Fibroblast of villous mesenchyme (primary cell): Measurements from ENCODE around the gene SEMA6A. TPM values are rescaled to one million over a fixed set of nuclear protein-coding genes. Genes with fewer than 3 reads are reported as not detected.

Experiments
- DNase-seq: peaks from one replicate; pipeline ENCODE4 v3.0.0-alpha.2; 2010; ENCODE audit warnings: low read depth
- H3K4me3 ChIP-seq: 2 replicates; pipeline ENCODE4 v1.5.1; 2011; ENCODE audit warnings: low read depth, mild to moderate bottlenecking, low read length
- total RNA-seq: library from RNA; depleted of rRNA; stranded (reverse); fragments of >200 nt; gene quantifications from 2 replicates; pipeline ENCODE4 v1.2.3, GENCODE V29; 2012
- TF ChIP-seq, protein P1 (sequence below): IDR thresholded peaks from 2 replicates; pipeline ENCODE4 v1.5.1; 2012; ENCODE audit warnings: low read depth, mild to moderate bottlenecking, low read length; ENCODE audit not compliant: insufficient read depth

SEMA6A gene
- total RNA-seq, 1 donor, result 2.2 TPM

DNA sequence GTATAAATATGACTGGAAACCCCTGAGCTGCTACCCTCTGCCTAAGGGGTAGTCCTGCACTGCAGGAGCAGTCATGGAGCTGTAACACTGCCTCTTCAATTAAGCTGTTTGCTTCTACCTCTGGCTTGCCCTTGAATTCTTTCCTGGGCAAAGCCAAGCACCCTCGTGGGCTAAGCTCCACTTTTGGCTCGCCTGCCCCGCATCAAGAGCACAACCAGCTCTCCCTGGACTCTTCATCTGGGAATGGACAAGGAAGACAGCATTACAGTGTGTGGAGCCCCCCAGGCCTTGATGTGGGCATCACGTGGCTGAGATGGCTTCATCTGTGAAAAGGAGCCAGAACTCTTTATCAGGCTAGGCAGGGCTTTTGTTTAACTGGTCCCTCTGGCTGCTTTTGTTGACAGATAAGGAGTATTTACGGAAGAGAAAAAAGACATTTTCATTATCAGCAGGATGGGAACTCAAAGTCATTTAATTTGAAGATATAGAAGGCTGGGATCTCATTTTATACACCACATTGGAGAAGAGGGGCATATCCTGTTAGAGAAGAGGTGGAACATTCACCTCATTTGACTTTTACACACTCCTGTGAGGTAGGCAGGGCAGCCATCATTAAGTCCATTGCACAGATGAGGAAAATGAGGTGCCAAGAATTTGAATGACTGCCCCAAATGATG is 137.8 kb downstream of the SEMA6A start:
- no peak for DNase-seq
- no peak overlapping the region for H3K4me3 ChIP-seq
- TF ChIP-seq, protein P1, sequence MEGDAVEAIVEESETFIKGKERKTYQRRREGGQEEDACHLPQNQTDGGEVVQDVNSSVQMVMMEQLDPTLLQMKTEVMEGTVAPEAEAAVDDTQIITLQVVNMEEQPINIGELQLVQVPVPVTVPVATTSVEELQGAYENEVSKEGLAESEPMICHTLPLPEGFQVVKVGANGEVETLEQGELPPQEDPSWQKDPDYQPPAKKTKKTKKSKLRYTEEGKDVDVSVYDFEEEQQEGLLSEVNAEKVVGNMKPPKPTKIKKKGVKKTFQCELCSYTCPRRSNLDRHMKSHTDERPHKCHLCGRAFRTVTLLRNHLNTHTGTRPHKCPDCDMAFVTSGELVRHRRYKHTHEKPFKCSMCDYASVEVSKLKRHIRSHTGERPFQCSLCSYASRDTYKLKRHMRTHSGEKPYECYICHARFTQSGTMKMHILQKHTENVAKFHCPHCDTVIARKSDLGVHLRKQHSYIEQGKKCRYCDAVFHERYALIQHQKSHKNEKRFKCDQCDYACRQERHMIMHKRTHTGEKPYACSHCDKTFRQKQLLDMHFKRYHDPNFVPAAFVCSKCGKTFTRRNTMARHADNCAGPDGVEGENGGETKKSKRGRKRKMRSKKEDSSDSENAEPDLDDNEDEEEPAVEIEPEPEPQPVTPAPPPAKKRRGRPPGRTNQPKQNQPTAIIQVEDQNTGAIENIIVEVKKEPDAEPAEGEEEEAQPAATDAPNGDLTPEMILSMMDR, result no peak

DNA sequence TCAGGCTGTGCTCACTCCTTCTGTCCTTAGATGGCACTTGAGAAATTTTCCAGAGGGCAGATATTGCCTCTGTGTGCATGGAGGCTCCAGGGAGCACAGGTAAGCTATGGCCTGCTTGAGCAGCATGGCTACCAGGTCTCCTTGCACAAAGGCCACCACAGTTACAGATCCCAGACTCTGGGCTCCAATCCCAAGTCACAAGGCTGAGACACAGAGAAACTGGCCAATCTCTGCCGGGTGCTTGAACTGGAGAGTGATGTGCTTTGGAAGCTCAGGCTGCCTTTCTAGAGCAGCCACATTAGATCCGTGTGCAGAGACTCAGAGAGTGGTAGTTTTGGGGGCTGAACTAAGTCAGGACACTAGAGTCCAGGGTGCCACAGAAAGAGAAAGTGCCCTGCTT is 145.7 kb downstream of the SEMA6A start:
- TF ChIP-seq, protein P1, result no peak
- no peak overlapping the region for H3K4me3 ChIP-seq
- no peak for DNase-seq

DNA sequence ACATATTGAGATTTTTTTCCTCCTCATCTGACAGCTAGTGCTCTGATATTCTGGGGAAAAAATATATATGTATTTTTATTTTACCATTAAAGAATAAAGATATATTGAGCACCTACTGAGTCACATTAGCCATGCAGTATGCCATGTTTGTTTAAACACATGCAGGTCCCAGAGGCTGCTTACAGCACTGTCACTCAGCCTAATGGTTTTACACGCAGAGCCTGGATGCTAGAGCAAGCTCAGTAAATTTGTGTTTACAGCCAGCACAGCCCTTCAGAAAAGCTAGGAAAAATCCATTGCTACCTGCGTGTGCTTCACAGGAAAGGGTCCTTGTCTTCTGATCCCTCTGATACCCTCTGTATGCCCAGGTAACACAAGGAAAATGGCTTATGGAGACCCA is 146.2 kb downstream of the SEMA6A start:
- no peak for DNase-seq

DNA sequence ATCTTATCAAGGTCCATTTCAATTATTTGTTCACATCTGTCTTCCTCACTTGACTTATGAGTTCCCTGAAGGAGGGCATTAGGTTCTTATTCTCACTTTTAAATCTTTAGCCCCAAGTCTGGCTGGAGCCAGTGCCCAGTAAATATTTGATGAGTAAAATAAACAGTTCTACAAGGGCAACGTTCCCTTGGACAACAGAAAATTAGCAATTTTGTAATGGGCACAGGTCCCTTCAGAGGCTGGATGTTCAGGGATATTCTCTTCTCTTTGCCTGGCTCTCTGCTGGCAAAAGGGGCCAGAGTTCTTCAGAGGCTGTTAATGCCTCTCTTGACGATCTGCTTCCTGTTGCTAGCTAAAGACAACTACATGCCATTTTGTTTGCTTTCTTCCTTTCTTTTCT is 149.7 kb downstream of the SEMA6A start:
- DNase-seq, result no peak
- no peak overlapping the region for H3K4me3 ChIP-seq
- TF ChIP-seq, protein P1, result no peak

More for the DNA sequence above, 146.2 kb downstream of the SEMA6A start:
- H3K4me3 ChIP-seq, result no peak overlapping the region
- TF ChIP-seq, protein P1, result no peak

DNA sequence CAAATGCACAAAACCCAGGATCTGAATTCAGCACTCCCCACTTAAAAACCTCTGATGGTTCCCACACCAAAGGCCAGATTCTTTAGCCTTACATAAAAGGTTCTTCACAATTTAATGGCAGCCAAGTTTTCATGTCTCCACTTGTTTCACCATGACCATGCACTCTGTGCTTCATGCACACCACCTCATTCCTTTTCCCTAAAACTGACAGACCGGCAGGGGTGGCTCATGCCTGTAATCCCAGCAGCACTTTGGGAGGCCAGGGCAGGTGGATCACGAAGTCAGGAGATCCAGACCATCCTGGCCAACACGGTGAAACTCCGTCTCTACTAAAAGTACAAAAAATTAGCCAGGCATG is 150.4 kb downstream of the SEMA6A start:
- no peak overlapping the region for H3K4me3 ChIP-seq
- no peak for DNase-seq
- TF ChIP-seq, protein P1, result no peak

DNA sequence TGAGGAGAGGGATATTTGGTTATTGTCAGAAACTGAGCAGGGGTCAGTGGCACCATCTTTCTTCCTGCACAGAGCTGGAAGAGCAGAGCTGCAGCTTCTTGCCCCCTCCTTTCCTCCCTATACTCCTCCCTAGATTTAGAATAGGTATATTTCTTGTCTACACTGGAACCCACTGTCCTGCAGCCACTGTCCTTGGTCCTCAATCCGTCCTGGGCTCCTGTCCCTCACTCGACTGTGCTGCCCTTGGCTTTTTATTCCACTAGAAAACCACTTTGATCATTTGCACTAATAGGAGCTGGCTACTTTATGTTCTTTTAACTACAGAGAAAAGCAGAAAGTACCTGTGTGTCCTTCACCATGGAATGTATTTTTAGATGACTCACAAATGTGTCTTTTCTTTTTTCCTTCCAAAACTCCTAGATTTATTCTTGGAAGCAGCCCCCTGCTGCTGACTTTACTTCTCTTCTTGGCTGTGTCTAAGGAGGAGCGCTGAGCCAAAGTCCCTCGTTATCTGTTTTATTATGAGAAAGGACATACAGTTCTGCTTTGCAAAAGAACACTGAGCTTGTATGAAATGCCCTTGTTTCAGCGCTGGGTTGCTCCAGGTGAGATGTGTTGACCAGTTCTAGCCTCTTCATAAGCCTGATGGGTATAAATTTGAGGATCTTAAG is 150.9 kb downstream of the SEMA6A start:
- TF ChIP-seq, protein P1, result no peak

More for the DNA sequence above, 150.9 kb downstream of the SEMA6A start:
- no peak overlapping the region for H3K4me3 ChIP-seq
- no peak for DNase-seq
